ENCODE measurements around the gene PTCD2.

The PTCD2 gene

DNA sequence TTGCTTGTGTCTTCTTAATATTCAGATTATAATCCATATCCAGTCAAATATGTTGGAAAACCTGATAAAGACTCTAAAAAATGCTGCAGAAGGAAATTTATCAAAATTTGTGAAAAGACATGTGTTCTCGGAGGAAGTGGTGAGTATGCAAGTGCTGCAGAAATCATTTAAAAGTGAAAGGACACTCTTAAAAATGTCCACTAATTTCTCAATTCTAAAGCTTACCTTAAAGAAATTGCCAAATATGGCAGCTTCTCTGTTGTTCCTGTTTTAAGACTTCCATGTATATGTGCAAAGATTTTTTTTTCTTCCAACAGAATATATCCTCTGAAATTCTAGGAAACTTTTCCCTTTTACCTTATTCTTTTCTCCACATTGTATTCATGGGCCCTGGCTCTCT lies 32.4 kb downstream of the PTCD2 start:
- no peak for DNase-seq

DNA sequence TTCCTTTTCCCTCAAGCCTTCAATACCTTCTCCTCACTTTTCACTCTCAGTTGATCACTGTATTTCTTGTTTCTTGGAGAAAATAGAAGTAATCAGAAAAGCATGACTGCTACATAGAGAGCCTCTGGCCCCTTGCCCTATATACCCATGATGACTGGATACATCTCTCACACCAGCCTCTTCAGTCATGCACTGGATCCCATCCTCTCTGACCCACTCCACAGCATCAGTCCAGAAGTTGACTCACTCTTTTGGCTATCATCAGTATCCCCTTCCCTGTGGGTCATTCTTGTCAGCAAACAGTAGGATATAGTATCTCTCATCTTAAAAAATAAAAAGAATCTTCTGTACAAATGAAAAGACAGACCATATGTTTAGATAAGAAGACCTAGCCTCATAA lies 32.9 kb downstream of the PTCD2 start:
- no peak for DNase-seq

DNA sequence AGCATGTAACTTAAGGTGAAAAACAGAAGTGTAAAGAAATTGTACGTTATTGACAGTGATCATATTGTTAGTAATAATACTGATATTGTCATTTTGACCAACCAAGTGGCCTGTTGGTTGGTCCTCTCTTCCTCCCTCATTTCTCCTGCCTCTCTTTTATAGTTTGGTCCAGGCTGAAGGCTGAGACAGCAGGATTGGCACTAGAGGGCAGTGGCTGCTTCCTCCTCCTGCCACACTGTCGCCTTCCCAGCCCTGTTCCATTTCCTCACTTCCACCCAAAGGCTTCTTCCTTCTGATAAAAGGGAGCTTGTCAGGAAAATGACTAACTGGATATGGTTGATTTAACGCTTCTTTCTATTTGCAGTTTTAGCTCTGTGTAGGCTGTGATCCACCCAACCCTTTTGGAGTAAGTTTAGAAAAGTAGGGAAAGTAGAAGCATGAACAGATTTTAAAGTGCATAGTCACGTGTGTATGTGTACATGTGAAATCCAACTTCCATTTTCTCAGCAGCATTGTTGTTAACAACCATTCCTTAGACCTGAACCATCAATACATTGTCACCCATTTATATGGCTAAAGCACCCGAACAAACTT lies 35.6 kb downstream of the PTCD2 start:
- no peak for DNase-seq

DNA sequence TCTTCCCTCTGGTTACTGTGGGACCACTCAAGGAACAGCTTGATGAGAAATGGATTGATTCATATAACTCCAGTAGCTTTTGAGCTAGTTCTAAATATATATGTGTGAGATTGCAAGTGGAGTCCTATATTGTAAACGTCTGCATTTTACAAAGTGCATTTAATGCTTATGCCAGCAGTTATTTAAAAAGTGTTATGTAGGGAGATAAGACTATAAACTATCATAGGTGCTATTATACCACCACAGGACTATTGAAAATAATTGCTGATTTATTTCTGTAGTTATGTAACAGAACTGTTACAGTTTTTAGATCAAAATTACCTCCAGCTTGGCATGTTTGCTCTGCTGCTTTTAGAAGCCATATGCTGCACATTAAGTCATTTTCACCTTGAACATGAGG lies 36.2 kb downstream of the PTCD2 start:
- DNase-seq, result no peak

DNA sequence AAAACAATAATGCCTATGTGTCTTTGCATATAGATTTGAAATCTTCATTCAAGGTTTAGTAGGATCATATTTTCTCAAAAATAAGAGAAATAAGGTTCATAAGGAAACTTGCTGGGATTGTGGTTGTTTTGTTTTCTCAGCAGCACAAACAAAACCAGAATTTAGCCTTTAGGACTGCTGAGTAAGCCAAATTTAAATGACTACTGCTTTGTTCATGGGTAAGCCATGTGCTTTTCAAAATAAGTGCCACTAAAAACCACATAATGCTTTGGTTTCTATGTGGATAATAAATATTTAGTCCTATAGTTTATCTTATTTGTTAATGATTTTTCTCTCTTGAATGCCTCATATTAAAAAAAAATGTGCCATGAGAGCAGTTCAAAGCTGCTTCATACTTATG lies 38.8 kb downstream of the PTCD2 start:
- no peak for DNase-seq

DNA sequence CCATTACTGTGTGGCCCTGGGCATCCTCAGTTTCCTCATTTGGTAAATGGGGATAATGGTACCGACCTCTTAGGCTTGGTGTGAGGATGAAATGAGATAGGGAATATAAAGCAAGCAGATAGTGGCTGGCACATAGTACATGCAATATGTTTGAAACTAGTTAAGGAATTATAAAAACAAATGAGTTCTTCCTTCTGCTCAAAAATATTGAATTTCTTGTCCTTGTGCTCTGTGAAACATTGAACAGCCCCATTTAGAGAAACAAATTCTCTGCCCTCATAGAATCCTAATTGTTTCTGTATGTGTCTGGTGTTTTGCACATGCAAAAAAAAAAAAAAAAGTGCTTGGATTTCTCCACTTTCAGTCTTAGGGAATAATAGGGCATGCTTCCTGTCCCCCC lies 39.7 kb downstream of the PTCD2 start:
- DNase-seq, result no peak

DNA sequence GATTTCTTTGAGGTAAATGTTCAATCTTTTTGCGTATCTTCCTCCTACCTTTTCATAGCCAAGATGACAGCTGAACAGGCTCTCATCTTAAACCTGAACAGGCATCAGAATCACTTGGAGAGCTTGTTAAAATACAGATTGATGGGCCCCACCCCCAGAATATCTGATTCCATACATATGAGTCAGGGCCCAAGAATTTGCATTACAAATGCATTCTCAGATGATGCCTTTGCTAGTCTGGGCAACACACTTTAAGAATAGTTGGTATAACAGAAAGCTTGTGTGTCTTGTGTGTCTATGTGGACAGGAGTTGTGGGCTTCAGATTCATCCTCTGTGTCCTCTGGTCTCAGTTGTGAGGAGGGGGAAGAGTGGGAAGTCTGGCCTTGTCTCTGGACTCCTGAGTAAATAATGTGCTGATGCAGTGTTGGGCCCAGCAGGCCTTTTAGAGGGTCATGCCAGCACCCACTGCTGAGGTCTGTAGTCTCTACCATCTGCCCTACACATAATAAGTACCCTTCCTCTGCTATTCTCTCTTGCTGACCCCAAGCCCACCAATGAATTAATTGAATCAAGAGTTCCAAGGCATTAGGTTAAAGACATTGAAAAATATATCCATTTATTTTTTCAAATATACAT lies 43.1 kb downstream of the PTCD2 start:
- no peak for DNase-seq

DNA sequence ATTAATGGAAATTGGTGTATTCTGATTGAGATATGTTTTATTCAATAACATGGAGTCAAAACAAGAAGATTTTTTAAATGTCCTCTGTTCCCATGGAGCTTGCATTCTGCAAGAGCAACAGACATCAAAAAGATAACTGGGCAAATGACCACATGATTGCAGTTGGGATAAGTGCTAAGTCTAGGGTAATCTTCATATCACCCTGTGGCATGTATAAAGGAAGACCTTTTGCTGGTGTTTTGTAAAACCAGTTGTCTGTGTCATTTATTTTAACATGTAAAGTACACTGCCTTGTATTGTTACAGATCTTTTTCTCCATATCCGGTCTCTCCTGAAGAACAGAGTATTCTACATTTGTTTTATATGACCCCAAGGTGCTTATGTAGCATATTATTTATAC lies 44.0 kb downstream of the PTCD2 start:
- DNase-seq, result no peak

DNA sequence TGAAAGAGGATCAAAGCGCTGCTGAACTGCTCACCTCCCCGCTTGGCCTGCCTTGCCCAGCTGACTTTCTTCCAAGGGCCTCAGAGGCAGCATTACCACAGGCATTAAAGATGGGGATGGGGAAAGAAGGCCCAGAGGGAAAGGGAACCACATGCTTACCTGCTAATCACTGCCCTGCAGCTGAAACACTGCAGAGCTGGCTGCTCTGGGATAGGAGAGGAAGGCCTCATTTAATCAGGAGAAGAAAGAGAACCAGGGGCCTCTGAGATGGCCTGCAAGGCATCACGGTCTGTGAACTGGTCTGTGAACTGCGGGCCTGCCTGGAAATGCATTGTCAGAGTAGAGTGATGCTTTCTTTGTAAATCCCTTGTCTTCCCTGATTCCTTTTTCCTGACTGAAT lies 44.8 kb downstream of the PTCD2 start:
- no peak for DNase-seq

DNA sequence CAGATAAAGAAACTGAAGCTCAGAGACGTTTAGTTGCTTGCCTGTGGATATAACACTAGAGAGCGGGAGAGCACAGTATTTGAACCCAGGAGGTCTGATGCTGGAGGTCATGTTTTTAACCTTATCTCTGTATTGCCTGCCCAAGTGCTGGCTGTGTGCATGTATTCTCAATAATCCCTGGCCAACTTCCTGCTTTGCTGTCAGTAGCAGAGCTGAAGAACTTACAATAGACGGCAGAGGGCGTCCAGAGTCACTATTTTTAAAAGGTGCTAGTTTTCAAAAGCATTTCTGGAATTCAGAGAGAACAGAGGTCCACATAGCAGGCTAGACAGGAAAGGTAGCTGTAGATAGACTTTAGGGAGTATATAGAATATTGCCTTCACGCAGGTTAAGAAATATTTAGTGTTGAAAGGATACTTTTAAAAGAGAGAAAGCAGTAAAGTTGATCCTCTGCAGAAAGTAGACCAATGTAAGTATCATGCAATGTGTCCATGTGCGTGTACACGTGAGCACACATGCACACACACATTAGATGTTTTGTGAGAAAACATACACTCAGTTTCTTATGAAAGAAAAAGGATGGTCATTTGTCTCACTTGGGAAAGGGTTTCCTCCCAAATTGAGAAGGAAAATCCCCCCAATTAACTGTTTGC lies 46.3 kb downstream of the PTCD2 start:
- peak; percentile 34 for DNase-seq

DNA sequence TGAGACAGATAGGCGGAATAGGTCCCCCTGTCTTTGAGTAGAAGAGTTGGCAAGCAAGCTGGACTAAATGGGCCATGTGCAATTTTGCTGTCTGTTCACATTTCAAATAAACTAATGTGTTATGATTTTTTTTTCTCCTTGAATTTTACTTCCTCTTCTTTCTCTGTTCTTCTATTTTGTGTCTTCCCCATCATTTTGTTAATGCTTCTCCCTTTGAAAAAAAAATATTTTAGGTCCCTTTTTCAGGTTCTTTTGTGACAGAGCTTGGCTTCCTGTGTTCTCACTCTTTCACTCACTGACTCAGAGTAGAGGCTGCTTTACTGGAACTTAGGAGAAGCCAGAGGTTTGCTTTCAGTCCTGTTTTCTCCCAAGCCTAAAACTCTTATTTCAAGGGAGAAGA lies 48.1 kb downstream of the PTCD2 start:
- no peak for DNase-seq

DNA sequence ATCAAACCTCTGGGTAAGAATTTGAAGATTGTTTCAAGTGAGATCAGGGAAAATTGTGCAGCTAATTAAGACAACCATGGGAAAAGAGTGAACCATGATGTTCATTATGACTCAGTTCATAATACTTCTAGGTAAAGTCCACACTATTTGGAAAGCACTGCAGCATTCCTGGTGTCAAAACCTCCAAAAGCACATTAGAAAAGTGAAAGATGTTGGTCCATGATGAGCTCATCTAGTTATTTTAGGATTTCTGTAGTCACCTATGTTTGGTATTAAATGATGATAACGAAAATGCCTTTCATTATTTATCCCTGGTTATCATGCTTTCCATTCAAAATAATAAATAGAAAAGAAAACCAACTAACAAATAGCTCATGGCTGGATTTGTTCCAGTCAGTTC lies 49.1 kb downstream of the PTCD2 start:
- no peak for DNase-seq

DNA sequence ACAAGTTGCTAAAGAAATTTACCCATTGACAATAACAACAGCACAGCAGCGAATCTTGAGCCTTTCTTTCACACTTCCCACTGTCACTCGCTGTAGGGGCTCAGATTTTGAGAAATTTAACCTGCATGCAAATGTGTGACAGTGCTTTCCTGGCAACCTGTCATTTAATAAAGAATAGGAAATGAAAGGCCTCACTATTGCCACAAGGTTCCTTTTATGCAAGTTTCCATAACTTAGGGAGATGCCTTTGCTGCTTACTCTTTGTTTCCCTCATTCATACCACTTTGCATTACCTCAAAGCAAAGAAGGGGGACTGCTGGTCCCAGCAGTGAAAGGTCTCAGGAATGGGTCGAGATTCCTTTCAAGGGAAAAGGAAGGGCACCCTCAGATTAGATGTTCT lies 49.5 kb downstream of the PTCD2 start:
- no peak for DNase-seq

DNA sequence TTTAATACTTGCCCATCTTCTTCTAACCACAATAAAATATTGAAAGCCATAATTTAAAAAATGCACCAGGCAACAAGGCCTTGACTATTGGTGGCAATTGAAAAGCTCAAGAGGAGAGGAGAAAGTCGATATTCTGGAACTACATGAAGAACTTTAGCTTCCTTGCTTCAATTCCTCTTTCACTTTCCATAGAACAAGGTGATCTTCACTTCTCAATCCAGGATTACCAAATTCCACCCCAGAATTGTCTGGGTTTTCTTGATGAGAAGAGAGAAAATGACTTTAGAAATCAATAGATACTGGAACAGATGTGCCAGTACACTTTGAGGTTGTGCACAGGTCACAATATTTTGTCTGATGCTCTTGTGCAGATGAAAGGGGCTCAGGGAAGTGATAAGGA lies 52.2 kb downstream of the PTCD2 start:
- DNase-seq, result no peak

DNA sequence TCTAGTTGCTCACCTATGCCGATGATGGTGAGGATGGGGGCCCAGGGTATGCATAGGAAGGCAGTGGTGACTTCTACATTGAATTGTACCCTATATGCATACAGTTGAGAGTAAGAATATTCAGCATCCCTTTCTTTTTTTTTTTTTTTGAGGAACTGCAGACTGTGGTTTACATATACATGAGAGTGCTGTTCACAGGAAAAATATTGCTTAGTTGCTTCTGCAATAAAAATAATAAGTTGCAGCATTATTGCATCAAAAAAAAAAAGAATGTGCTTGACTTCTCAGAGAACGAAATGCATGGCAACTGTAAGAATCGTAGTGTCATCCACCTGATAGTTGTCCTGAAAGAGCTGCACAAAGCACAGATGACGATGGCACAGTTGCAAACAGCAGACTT lies 52.8 kb downstream of the PTCD2 start:
- DNase-seq, result no peak

DNA sequence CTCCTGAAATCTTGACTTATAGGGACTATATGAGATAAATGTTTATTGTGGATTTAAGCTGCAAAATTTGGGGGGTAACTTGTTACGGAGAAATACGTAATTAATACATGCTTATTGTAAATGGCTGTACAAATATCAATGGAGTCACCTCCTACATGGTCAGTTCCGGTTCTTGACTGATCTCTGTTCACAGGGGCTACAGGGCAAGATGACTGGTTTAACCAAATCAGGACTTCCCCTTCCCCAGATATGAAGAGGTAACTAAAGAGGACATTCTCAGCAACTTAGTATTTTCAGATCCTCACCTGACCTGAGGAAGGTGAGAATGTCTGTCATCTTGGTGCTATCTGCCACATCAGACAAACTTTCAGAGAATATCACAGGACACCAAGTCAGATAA lies 54.7 kb downstream of the PTCD2 start:
- no peak for DNase-seq

DNA sequence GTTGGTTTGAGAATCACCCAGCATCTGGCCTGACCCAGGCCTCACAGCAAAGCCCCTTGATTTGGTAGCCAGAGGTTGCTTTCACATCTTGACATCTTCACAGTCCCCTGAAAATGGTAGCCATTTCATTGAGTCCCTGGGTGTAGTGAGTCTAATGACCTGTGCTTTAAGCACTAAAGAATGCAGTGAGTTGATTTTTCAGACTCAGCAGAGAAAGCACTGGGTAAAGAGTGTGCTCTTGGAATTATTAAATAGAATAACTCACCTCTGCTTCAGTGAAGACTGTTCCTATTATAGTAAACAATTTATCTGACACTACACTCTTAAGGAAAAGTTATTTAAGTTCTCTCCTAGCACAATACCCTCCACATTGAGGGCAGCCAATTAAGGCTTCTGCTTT lies 56.2 kb downstream of the PTCD2 start:
- DNase-seq, result no peak

DNA sequence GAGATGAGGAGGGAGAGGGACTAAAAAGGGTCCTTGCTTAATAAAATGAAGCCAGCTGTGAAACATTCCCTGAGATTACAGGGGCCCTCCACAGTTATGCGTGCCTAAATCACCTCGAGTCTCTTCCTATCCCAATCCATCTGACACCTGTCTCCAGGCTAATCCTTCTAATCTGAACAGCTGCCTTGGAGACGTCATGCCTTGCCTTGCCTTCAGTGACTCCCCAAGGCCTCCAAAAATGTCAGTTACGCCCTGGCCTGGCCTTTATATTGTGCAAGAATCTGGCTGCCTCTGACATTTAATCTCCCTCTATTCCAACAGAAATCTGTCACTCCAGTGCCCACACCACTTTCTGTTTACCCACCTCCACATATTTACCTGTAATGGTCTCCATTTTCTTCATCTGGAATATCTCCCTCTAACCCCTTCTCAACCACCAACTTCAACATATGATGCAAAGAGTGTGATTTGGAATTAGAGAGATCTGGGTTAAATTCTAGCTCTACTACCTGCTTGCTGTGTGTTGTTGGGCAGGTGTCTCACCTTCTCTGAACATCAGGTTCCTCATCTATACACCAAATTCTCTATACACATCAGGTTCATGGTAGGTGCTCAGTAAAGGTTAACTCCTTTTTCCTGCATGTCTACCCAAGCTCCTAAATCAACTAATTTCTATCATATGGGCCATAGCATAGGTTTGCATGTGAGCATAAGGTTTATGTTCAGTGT lies 57.9 kb downstream of the PTCD2 start:
- DNase-seq, result no peak

DNA sequence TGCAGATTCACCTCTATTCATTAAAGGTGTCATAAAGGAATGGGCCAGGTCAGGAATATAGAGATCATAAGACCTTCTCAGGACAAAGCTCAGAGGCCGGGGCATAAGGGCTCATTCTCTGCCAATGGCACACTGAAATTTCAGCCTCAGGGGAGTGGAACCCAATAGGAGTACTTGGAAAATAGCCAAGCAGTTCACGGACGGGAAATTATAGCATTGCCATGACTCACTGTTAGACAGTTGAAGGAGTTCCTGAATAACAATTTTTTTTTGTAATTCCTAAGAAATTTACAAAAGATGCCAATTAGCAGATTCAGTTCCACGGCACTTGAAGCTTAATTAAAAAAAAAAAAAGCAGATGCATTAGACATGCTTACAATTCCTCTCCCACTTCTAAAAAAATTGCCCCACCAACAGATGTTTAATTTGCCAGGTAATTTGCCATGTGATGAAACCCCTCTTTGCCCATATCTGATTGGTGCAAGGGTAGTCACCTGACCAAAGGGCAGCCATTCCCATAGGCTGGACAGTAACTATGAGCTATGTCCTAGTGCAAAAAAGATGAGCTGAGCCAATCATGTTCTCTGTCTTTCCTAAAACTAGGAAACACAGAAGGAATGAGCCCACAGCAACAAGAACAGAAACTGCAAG lies 58.6 kb downstream of the PTCD2 start:
- DNase-seq, result no peak

DNA sequence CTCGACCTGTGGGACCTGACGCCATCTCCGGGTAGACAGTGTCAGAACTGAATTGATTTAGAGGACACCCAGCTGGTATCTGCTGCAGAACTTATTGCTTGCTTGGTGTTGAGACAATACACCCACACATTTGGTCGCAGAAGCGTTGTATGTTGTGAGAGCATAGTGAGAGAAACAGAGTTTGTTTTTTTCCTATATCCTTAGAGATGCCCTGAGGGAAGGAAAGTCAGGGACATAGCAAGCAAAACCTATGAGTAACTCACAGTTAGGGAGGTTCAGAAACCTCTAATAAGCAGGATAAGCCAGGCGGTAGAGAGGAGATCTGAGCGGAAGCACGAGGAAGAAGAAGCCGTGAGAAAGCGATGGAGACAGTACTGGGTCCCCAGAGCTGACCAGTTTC lies 59.8 kb downstream of the PTCD2 start:
- DNase-seq, result no peak

DNA sequence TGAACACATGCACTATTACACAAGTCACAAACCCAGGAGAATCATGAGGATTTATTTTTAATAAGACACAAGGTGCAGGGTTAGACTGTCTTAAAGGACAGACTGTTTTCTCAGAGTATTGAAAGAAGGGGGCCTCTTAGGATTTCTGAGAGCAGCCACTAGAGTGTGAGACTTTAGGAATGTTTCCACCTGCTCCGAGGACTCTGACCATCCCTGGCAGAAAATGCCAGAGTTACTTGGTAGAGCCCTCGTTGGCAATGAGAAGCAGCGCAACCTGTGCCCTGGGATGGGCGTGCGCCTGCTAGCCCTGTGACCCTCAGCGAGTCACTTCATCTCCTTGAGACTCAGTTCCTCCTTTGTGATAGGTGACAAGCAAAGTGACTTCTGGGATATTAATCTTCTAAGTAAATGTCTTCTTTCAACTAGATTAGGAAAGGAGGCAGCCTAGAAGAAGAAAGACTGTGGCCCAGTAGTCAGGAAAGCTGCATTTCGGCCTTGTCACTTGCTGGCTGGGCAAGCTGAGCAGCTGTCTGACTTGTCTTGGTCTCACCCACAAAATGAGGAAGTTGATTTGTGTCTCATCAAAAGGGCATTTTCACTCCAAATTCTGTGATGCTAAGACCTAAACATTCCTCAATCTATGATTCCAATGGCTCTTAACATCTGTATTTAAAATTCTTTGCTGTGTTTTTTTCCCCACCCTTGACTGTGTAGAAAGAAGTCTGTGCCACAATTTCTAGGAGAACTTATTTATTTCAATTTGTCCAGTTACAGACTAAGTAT lies 60.5 kb downstream of the PTCD2 start:
- DNase-seq, result no peak

DNA sequence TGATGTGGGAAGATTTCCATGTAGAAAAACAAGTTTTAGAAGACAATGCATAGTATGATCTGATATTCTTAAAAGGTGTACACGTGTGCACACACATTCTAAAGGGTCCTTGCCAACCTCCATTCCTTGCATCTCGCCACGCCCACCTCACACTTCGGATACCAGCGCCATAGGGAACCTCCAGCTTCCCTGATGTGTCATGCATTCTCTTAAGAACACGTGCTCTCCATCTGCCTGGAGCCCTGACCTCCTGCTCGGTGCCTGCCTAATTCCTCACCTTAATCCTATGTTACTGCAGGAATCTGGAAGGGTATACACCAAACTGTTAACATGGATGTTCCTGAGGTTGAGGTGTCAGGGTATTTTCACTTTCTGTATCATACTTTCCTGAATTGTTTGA lies 63.1 kb downstream of the PTCD2 start:
- no peak for DNase-seq

DNA sequence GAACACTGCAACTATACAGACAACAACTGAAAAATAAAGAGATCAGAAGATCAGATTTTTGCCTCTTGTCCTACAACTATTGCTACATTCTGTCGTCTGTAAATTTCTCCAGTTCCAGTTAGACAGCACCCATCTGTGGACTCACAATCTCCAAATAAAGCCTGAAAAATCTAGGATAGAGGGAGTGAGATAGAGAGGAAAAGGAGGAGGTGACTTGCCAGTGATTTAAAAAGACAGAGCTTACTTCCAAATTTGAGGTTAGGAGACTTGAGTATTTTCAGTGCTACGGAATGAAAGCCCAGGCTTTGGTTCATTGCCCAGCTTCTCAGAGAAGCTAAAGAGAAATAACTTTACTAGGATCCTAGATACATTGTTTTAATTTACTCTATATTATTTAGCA lies 63.6 kb downstream of the PTCD2 start:
- DNase-seq, result no peak
